H1 (cell line): Measurements from ENCODE around the gene IGSF9. TPM values are rescaled to one million over a fixed set of nuclear protein-coding genes. Genes with fewer than 3 reads are reported as not detected.
A peak's percentile ranks its signal among the peaks of the same experiment; 100 is the strongest.

Experiments used
- CTCF ChIA-PET: fragments of 300-600 bp; sonication (Branson Sonifier 250); formaldehyde crosslinking; loops from one replicate; lab custom pipeline; 2021; ENCODE audit not compliant: partially characterized antibody; lab: Charles Lee
- POLR2A ChIA-PET: fragments of 300-600 bp; sonication (Branson Sonifier 250); formaldehyde crosslinking; loops from one replicate; lab custom pipeline; 2021; ENCODE audit warnings: inconsistent platforms; ENCODE audit not compliant: partially characterized antibody; lab: Charles Lee
- DNase-seq, 2 experiments: peaks; one replicate each; pipeline versions ENCODE4 v3.0.0 to v3.0.0-alpha.2; 2010 to 2022; ENCODE audit warnings: low spot score in 2 of 2, low read depth in 1 of 2, mixed read lengths in 1 of 2
- FAIRE-seq: peaks from 2 replicates; lab custom pipeline; 2011; peaks lifted over from hg19 to GRCh38; lab: Jason Lieb, UNC
- H2AFZ ChIP-seq: 2 replicates; pipeline ENCODE4 v1.8.1; 2012; ENCODE audit warnings: low read length, inconsistent platforms
- H2AK5ac ChIP-seq: 2 replicates; pipeline ENCODE4 v1.6.1; 2013; ENCODE audit warnings: low read depth, low read length
- H2BK120ac ChIP-seq: replicated peaks from 2 replicates; pipeline ENCODE3; 2013; ENCODE audit warnings: low read depth, low read length, inconsistent platforms
- H2BK12ac ChIP-seq: 2 replicates; pipeline ENCODE4 v1.6.1; 2013; ENCODE audit warnings: low read depth, low read length
- H2BK15ac ChIP-seq: 2 replicates; pipeline ENCODE4 v1.6.1; 2013; ENCODE audit warnings: low read length
- H2BK20ac ChIP-seq: 2 replicates; pipeline ENCODE4 v1.6.1; 2013; ENCODE audit warnings: low read length
- H2BK5ac ChIP-seq: 2 replicates; pipeline ENCODE4 v1.6.1; 2013; ENCODE audit warnings: low read depth, low read length
- H3K14ac ChIP-seq: 2 replicates; pipeline ENCODE4 v1.6.1; 2013; ENCODE audit warnings: inconsistent platforms; ENCODE audit not compliant: insufficient read length
- H3K18ac ChIP-seq: 2 replicates; pipeline ENCODE4 v1.6.1; 2013; ENCODE audit warnings: low read length; ENCODE audit errors: extremely low read depth
- H3K23ac ChIP-seq: 2 replicates; pipeline ENCODE4 v1.6.1; 2013; ENCODE audit warnings: inconsistent platforms; ENCODE audit not compliant: insufficient read length
- H3K23me2 ChIP-seq: 2 replicates; pipeline ENCODE4 v1.6.1; 2013; ENCODE audit warnings: low read depth, low read length
- H3K27ac ChIP-seq: 2 replicates; pipeline ENCODE4 v1.6.1; 2011; ENCODE audit warnings: low read depth, low read length, inconsistent platforms
- H3K27me3 ChIP-seq, 4 experiments: replicated peaks in 1 of 4; 1 replicate in 1 of 4; 2 replicates in 3 of 4; pipeline versions ENCODE4 v1.6.1 to v1.8.1; 2011 to 2013; ENCODE audit warnings: low read length in 3 of 4, mild to moderate bottlenecking in 3 of 4, inconsistent platforms in 2 of 4, mixed read lengths in 2 of 4, moderate library complexity in 1 of 4; ENCODE audit not compliant: control insufficient read depth in 3 of 4, insufficient read depth in 3 of 4; ENCODE audit errors: extremely low read depth in 1 of 4
- H3K36me3 ChIP-seq, 4 experiments: 2 replicates each; pipeline versions ENCODE4 v1.6.1 to v1.8.1; 2011 to 2013; ENCODE audit warnings: mild to moderate bottlenecking in 4 of 4, low read length in 3 of 4, moderate library complexity in 2 of 4, control low read depth in 1 of 4, inconsistent platforms in 1 of 4; ENCODE audit not compliant: insufficient read depth in 4 of 4, control insufficient read depth in 2 of 4
- H3K4ac ChIP-seq: replicated peaks from 2 replicates; pipeline ENCODE3; 2013; ENCODE audit warnings: low read length, low read depth, mixed read lengths, inconsistent platforms; ENCODE audit not compliant: insufficient read length
- H3K4me1 ChIP-seq, 4 experiments: replicated peaks in 1 of 4; 1 replicate in 1 of 4; 2 replicates in 3 of 4; pipeline versions ENCODE4 v1.6.1 to v1.8.1; 2011 to 2013; ENCODE audit warnings: low read length in 3 of 4, inconsistent platforms in 2 of 4, mixed read lengths in 1 of 4; ENCODE audit not compliant: insufficient read depth in 4 of 4, control insufficient read depth in 3 of 4
- H3K4me2 ChIP-seq, 2 experiments: 2 replicates each; pipeline versions ENCODE4 v1.6.1 to v1.8.1; 2011 to 2013; ENCODE audit warnings: low read depth in 2 of 2, low read length in 2 of 2, control low read depth in 1 of 2, inconsistent platforms in 1 of 2, mild to moderate bottlenecking in 1 of 2; ENCODE audit not compliant: insufficient read depth in 1 of 2
- H3K4me3 ChIP-seq, 4 experiments: fragments of 200-600, 300-600 bp in 1 of 4; sonication (generic), shearing (Covaris generic), sonication (Bioruptor Twin) in 1 of 4; 2 replicates each; pipeline versions ENCODE4 v1.5.1 to v1.8.1; 2011 to 2016; ENCODE audit warnings: low read length in 4 of 4, low read depth in 3 of 4, control low read depth in 2 of 4, inconsistent platforms in 2 of 4, mild to moderate bottlenecking in 2 of 4, mixed read lengths in 1 of 4, moderate library complexity in 1 of 4; ENCODE audit not compliant: insufficient read depth in 2 of 4; ENCODE audit errors: extremely low read depth in 1 of 4
- H3K56ac ChIP-seq: replicated peaks from 2 replicates; pipeline ENCODE3; 2013; ENCODE audit warnings: low read depth, mild to moderate bottlenecking, mixed read lengths, low read length, inconsistent platforms; ENCODE audit not compliant: insufficient read length
- H3K79me1 ChIP-seq: 2 replicates; pipeline ENCODE4 v1.6.1; 2013; ENCODE audit warnings: low read depth, low read length, control low read depth
- H3K79me2 ChIP-seq, 2 experiments: 2 replicates each; pipeline versions ENCODE4 v1.6.1 to v1.8.1; 2012 to 2013; ENCODE audit warnings: low read length in 2 of 2, mild to moderate bottlenecking in 2 of 2, inconsistent platforms in 1 of 2; ENCODE audit not compliant: insufficient read depth in 2 of 2, control insufficient read depth in 1 of 2
- H3K9ac ChIP-seq, 4 experiments: replicated peaks in 1 of 4; 1 replicate in 1 of 4; 2 replicates in 3 of 4; pipeline versions ENCODE4 v1.6.1 to v1.8.1; 2011 to 2013; ENCODE audit warnings: low read depth in 3 of 4, low read length in 3 of 4, control low read depth in 2 of 4, mild to moderate bottlenecking in 2 of 4, moderate library complexity in 2 of 4, inconsistent platforms in 1 of 4; ENCODE audit errors: extremely low read depth in 1 of 4
- H3K9me3 ChIP-seq, 2 experiments: 2 replicates each; pipeline versions ENCODE4 v1.6.1 to v1.8.1; 2012 to 2013; ENCODE audit warnings: mild to moderate bottlenecking in 2 of 2, moderate library complexity in 2 of 2, control low read depth in 1 of 2, inconsistent platforms in 1 of 2, low read depth in 1 of 2, low read length in 1 of 2, mixed read lengths in 1 of 2; ENCODE audit not compliant: insufficient read depth in 2 of 2
- H4K20me1 ChIP-seq, 2 experiments: replicated peaks in 1 of 2; 2 replicates each; pipeline versions ENCODE3 to v1.8.1; 2011 to 2013; ENCODE audit warnings: inconsistent platforms in 2 of 2, low read length in 2 of 2, mild to moderate bottlenecking in 1 of 2; ENCODE audit not compliant: insufficient read depth in 2 of 2, control insufficient read depth in 1 of 2
- H4K5ac ChIP-seq: 2 replicates; pipeline ENCODE4 v1.6.1; 2013; ENCODE audit warnings: low read length, low read depth, mixed read lengths, inconsistent platforms; ENCODE audit not compliant: insufficient read length
- H4K8ac ChIP-seq: 2 replicates; pipeline ENCODE4 v1.8.0; 2013; ENCODE audit warnings: mild to moderate bottlenecking, moderate library complexity, low read length, inconsistent platforms; ENCODE audit not compliant: insufficient read depth; ENCODE audit errors: extremely low read depth
- H4K91ac ChIP-seq: replicated peaks from 2 replicates; pipeline ENCODE3; 2013; ENCODE audit warnings: low read length, mixed read lengths, inconsistent platforms; ENCODE audit not compliant: insufficient read length
- SUZ12 ChIP-seq: fragments of 200-600 bp; sonication (generic); IDR thresholded peaks from 2 replicates; pipeline ENCODE4 v1.6.1; 2012; ENCODE audit warnings: mild to moderate bottlenecking, inconsistent platforms, low read length, moderate library complexity, mixed read lengths
- WGBS, 2 experiments: shearing (Covaris generic) in 1 of 2; methylation state at CpG; one replicate each; pipeline versions ENCODE4 v1.1.6 to v1.1.7; 2013 to 2015; ENCODE audit warnings: low lambda C conversion rate in 2 of 2, mixed read lengths in 2 of 2, inconsistent platforms in 1 of 2, low coverage in 1 of 2, missing lambda C conversion rate in 1 of 2; ENCODE audit not compliant: insufficient replicate concordance in 2 of 2, insufficient coverage in 1 of 2, insufficient read length in 1 of 2; ENCODE audit errors: extremely low coverage in 1 of 2, missing lambda C conversion rate in 1 of 2; 5-methylcytosine and 5-hydroxymethylcytosine counted together
- polyA plus RNA-seq, 7 experiments: library from polyadenylated mRNA; depleted of rRNA in 3 of 7; stranded (reverse) in 5 of 7; unstranded in 2 of 7; fragments of >200 nt in 5 of 7; fragments of 200-250 nt in 2 of 7; gene quantifications; 1 replicate in 5 of 7; 2 replicates in 1 of 7; 4 replicates in 1 of 7; pipeline versions ENCODE4 v1.2.1 to v1.2.3, GENCODE V29; 2011 to 2013; ENCODE audit warnings: missing spikeins in 2 of 7, mixed read lengths in 2 of 7
- total RNA-seq: library from RNA; stranded (reverse); fragmentation: NEBNext Ultra II Directional; extraction: Animal tissue kit (Norgen Biotek cat#: 25700); gene quantifications from 2 replicates; pipeline ENCODE4 v1.2.1, GENCODE V29; 2021

Gene IGSF9
- total and polyA plus RNA-seq, 2 of the 8 experiments (the other 6 are each of a cell fraction or from before 2014, with no cell fraction given): 10.9 to 28.1 TPM

DNA sequence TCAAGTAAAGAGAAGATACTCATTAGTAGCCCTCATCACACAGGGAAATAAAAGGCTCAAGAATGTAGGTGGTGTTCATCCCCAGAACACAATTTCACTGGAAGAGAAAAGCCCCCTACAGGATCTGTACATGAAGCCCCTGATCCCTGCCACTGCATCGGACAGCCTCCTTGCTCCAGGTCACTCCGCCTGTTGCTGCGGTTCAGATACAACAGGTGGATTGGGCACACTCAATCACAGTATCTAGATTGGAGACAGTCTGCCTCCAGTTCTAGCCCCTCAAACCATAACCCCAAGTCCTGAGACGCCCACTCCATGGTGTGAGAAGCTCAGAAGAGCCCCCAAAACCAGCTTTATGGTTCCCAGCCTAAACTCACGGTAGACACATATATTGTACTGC is 7.5 kb upstream of the IGSF9 start:
- no peak overlapping the region for H2BK15ac ChIP-seq
- H3K27me3 ChIP-seq: no peaks in the 10 kb centered on the region; a peak in 1 of 7 replicates
- H3K4me1 ChIP-seq: no peaks in the 10 kb centered on the region
- no peak overlapping the region for H3K9ac ChIP-seq
- WGBS, 2 experiments: 88% methylated on average over 5 of the region's 5 CpGs; no CpG with 5 or more reads in 1 of the 2 experiments
- H2AFZ ChIP-seq: no peak overlapping the region
- H3K56ac ChIP-seq: no peak overlapping the region
- H3K18ac ChIP-seq: no peak overlapping the region
- FAIRE-seq (no peak), DNase-seq (no peak)
- no peak overlapping the region for H3K27ac ChIP-seq
- no peak overlapping the region for H2BK120ac ChIP-seq
- H4K91ac ChIP-seq: no peak overlapping the region
- no peaks in the 10 kb centered on the region for H3K79me1 ChIP-seq
- H3K23ac ChIP-seq: no peak overlapping the region
- no peaks in the 10 kb centered on the region for H3K36me3 ChIP-seq
- H2BK12ac ChIP-seq: no peak overlapping the region
- ChIA-PET POLR2A (interaction anchor here (0.9 to 1.8 kb wide), 2 partner anchors 10 to 12 kb away, joined by 3 to 5 read pairs; no protein-coding TSS in a partner anchor), CTCF (interaction anchor here (1.8 to 35.5 kb wide), 4 partner anchors 12 to 52 kb away, joined by 5 to 696 read pairs (median 67); no protein-coding TSS in a partner anchor)
- H3K4me3 ChIP-seq: no peak overlapping the region
- no peak overlapping the region for H2AK5ac ChIP-seq
- H3K79me2 ChIP-seq: no peaks in the 10 kb centered on the region
- no peak overlapping the region for H3K14ac ChIP-seq
- no peak overlapping the region for H2BK5ac ChIP-seq
- no peak overlapping the region for H2BK20ac ChIP-seq
- H3K4ac ChIP-seq: no peak overlapping the region
- H3K23me2 ChIP-seq: no peaks in the 10 kb centered on the region
- H4K5ac ChIP-seq: no peak overlapping the region
- H4K8ac ChIP-seq: no peak overlapping the region
- no peaks in the 10 kb centered on the region for H4K20me1 ChIP-seq
- H3K9me3 ChIP-seq: no peaks in the 10 kb centered on the region
- no peak overlapping the region for H3K4me2 ChIP-seq
- 0 out of 2 replicates have a peak, but pooled peaks have one; percentile 8 for TF ChIP-seq SUZ12
